ENCODE data around the gene HS1BP3. TPM values are rescaled to one million over a fixed set of nuclear protein-coding genes. Genes with fewer than 3 reads are reported as not detected.

The HS1BP3 gene
- polyA plus RNA-seq, 1 donor, result 30.7 TPM

- Histone ChIP-seq H3K9me3 (ENCODE audit: control insufficient read depth, low read depth, low read length) (no peaks in the 10 kb centered on the region), H3K36me3 (ENCODE audit: control insufficient read depth, insufficient read depth, low read length) (no peaks in the 10 kb centered on the region), H3K4me3 (ENCODE audit: low read length) (no peak overlapping the region), H3K4me1 (ENCODE audit: control insufficient read depth, insufficient read depth, low read length) (peaks cover 40% of the 10 kb centered on the region), H3K27ac (ENCODE audit: low read length) (no peak overlapping the region), H3K27me3 (ENCODE audit: control insufficient read depth, insufficient read depth, low read length) (no peaks in the 10 kb centered on the region)
- WGBS (ENCODE audit: insufficient coverage, low lambda C conversion rate), result 100% methylated on average over 1 of the region's 14 CpGs
- DNase-seq, result no peak
Measured at GRCh38 chr2:20589975-20590703, 60.8 kb downstream of the HS1BP3 start.

GRCh38 chr2:20588918-20589871 is 61.7 kb downstream of the HS1BP3 start:
- no CpG with 5 or more reads among the region's 11 CpGs for WGBS (ENCODE audit: insufficient coverage, low lambda C conversion rate)
- Histone ChIP-seq H3K4me3 (ENCODE audit: low read length) (no peak overlapping the region), H3K27ac (ENCODE audit: low read length) (no peak overlapping the region), H3K9me3 (ENCODE audit: control insufficient read depth, low read depth, low read length) (no peaks in the 10 kb centered on the region), H3K36me3 (ENCODE audit: control insufficient read depth, insufficient read depth, low read length) (no peaks in the 10 kb centered on the region), H3K4me1 (ENCODE audit: control insufficient read depth, insufficient read depth, low read length) (peaks cover 42% of the 10 kb centered on the region), H3K27me3 (ENCODE audit: control insufficient read depth, insufficient read depth, low read length) (no peaks in the 10 kb centered on the region)
- no peak for DNase-seq

GRCh38 chr2:20585710-20586594 is 64.9 kb downstream of the HS1BP3 start:
- H3K9me3 ChIP-seq (ENCODE audit: control insufficient read depth, low read depth, low read length), result no peaks in the 10 kb centered on the region
- no peak overlapping the region for H3K4me3 ChIP-seq (ENCODE audit: low read length)
- H3K4me1 ChIP-seq (ENCODE audit: control insufficient read depth, insufficient read depth, low read length), result peaks cover 39% of the 10 kb centered on the region
- H3K36me3 ChIP-seq (ENCODE audit: control insufficient read depth, insufficient read depth, low read length), result no peaks in the 10 kb centered on the region
- peak overlapping the region; percentile 78 for H3K27ac ChIP-seq (ENCODE audit: low read length)
- no peak for DNase-seq
- no CpG with 5 or more reads among the region's 22 CpGs for WGBS (ENCODE audit: insufficient coverage, low lambda C conversion rate)
- H3K27me3 ChIP-seq (ENCODE audit: control insufficient read depth, insufficient read depth, low read length), result no peaks in the 10 kb centered on the region

GRCh38 chr2:20585359-20585709 is 65.6 kb downstream of the HS1BP3 start:
- no CpG with 5 or more reads among the region's 5 CpGs for WGBS (ENCODE audit: insufficient coverage, low lambda C conversion rate)
- no peak for DNase-seq
- Histone ChIP-seq H3K27ac (ENCODE audit: low read length) (peak overlapping the region; percentile 78), H3K4me1 (ENCODE audit: control insufficient read depth, insufficient read depth, low read length) (peaks cover 33% of the 10 kb centered on the region), H3K36me3 (ENCODE audit: control insufficient read depth, insufficient read depth, low read length) (no peaks in the 10 kb centered on the region), H3K9me3 (ENCODE audit: control insufficient read depth, low read depth, low read length) (no peaks in the 10 kb centered on the region), H3K27me3 (ENCODE audit: control insufficient read depth, insufficient read depth, low read length) (no peaks in the 10 kb centered on the region), H3K4me3 (ENCODE audit: low read length) (no peak overlapping the region)

GRCh38 chr2:20584399-20585358 is 66.2 kb downstream of the HS1BP3 start:
- peak overlapping the region; percentile 78 for H3K27ac ChIP-seq (ENCODE audit: low read length)
- H3K9me3 ChIP-seq (ENCODE audit: control insufficient read depth, low read depth, low read length), result no peaks in the 10 kb centered on the region
- no CpG with 5 or more reads among the region's 11 CpGs for WGBS (ENCODE audit: insufficient coverage, low lambda C conversion rate)
- no peak overlapping the region for H3K4me3 ChIP-seq (ENCODE audit: low read length)
- no peaks in the 10 kb centered on the region for H3K27me3 ChIP-seq (ENCODE audit: control insufficient read depth, insufficient read depth, low read length)
- no peaks in the 10 kb centered on the region for H3K36me3 ChIP-seq (ENCODE audit: control insufficient read depth, insufficient read depth, low read length)
- DNase-seq, result peak; percentile 85 to 89
- peaks cover 37% of the 10 kb centered on the region for H3K4me1 ChIP-seq (ENCODE audit: control insufficient read depth, insufficient read depth, low read length)

- no peaks in the 10 kb centered on the region for H3K36me3 ChIP-seq (ENCODE audit: control insufficient read depth, insufficient read depth, low read length)
- peak overlapping the region; percentile 78 for H3K27ac ChIP-seq (ENCODE audit: low read length)
- H3K9me3 ChIP-seq (ENCODE audit: control insufficient read depth, low read depth, low read length), result no peaks in the 10 kb centered on the region
- DNase-seq, result no peak
- H3K4me3 ChIP-seq (ENCODE audit: low read length), result no peak overlapping the region
- H3K4me1 ChIP-seq (ENCODE audit: control insufficient read depth, insufficient read depth, low read length), result peaks cover 43% of the 10 kb centered on the region
- no peaks in the 10 kb centered on the region for H3K27me3 ChIP-seq (ENCODE audit: control insufficient read depth, insufficient read depth, low read length)
- no CpG with 5 or more reads among the region's 3 CpGs for WGBS (ENCODE audit: insufficient coverage, low lambda C conversion rate)
Measured at GRCh38 chr2:20584045-20584398, 66.9 kb downstream of the HS1BP3 start.

GRCh38 chr2:20583425-20583881 is 67.4 kb downstream of the HS1BP3 start:
- peak overlapping the region; percentile 78 for H3K27ac ChIP-seq (ENCODE audit: low read length)
- no peak overlapping the region for H3K4me3 ChIP-seq (ENCODE audit: low read length)
- H3K36me3 ChIP-seq (ENCODE audit: control insufficient read depth, insufficient read depth, low read length), result no peaks in the 10 kb centered on the region
- DNase-seq, result no peak
- no peaks in the 10 kb centered on the region for H3K9me3 ChIP-seq (ENCODE audit: control insufficient read depth, low read depth, low read length)
- peaks cover 49% of the 10 kb centered on the region for H3K4me1 ChIP-seq (ENCODE audit: control insufficient read depth, insufficient read depth, low read length)
- no CpG with 5 or more reads among the region's 7 CpGs for WGBS (ENCODE audit: insufficient coverage, low lambda C conversion rate)
- no peaks in the 10 kb centered on the region for H3K27me3 ChIP-seq (ENCODE audit: control insufficient read depth, insufficient read depth, low read length)

GRCh38 chr2:20582600-20583221 is 68.2 kb downstream of the HS1BP3 start:
- H3K9me3 ChIP-seq (ENCODE audit: control insufficient read depth, low read depth, low read length), result no peaks in the 10 kb centered on the region
- H3K4me1 ChIP-seq (ENCODE audit: control insufficient read depth, insufficient read depth, low read length), result peaks cover 56% of the 10 kb centered on the region
- WGBS (ENCODE audit: insufficient coverage, low lambda C conversion rate), result no CpG with 5 or more reads among the region's 5 CpGs
- no peak for DNase-seq
- no peaks in the 10 kb centered on the region for H3K27me3 ChIP-seq (ENCODE audit: control insufficient read depth, insufficient read depth, low read length)
- no peak overlapping the region for H3K27ac ChIP-seq (ENCODE audit: low read length)
- H3K4me3 ChIP-seq (ENCODE audit: low read length), result no peak overlapping the region
- H3K36me3 ChIP-seq (ENCODE audit: control insufficient read depth, insufficient read depth, low read length), result no peaks in the 10 kb centered on the region

All from large intestine (tissue), 3 donors.